ENCODE results near the gene OAF.

GRCh38 chr11:120199613-120200012 is 11.2 kb upstream of the OAF start:
- TF ChIP-seq CTCF (IDR thresholded peaks at IDR 0.05) (no peak), POLR2AphosphoS5 (IDR thresholded peaks at IDR 0.05; ENCODE audit: insufficient read depth in 1 of 2, low read depth in 1 of 2) (no peak)
